ENCODE results near the gene NTRK2. TPM values are rescaled to one million over a fixed set of nuclear protein-coding genes. Genes with fewer than 3 reads are reported as not detected.

NTRK2 gene
- total RNA-seq, 1 donor from 2014 or later = 221 TPM

DNA sequence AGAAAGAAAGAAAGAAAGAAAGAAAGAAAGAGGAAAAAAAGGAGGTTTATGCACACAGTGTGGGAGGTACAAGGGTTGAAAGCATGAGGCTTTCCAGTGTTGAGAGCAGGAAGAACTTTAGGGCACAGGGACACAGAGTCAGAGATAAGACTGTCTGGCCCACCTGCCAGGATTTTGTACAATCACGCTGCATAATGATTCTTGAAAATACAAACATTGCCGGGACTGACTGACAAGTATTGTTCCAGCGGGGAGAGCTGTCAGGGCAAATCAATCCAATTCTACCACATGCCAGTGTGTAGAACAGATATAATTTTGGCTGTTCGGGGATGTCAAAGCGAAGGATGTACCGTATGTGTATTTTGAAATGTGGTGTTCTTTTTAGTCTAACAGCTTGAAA lies 254.7 kb downstream of the NTRK2 start:
- no peak for FAIRE-seq
- DNase-seq (ENCODE audit: low spot score in 2 of 2) = no peak

DNA sequence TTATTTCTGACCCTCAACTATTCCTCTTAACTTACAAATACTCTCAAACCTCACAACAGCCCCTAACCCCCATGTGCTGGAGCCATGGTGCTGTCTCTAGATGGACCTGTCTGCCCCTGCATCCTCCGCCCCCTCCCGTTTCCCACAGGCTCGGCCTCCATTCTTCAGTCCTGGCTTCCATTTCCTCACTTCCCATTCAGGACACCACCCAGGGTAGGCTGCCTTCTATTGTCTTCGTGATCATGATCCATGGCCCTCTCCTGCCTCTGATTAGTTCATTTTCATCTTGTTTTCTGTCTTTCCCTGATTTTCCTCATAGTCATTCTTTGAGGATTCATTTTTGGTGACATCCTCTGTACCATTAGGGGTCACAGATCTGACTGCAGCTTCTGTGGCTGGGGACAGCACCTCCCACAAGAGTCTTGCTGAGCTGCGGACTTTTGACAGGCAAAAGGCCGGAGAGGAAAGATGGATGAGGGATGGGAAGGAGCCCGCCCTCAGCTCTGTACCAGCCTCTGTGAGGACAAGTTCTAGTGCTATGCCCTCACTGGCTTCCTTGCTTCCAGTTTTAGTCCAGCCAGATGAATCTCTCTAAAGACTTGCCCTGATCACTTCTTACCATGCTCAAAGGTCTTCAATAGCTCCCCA lies 255.8 kb downstream of the NTRK2 start:
- DNase-seq (ENCODE audit: low spot score in 2 of 2) (no peak), FAIRE-seq (no peak)

GRCh38 chr9:84926793-84927192 lies 257.3 kb downstream of the NTRK2 start:
- FAIRE-seq = no peak

GRCh38 chr9:84928419-84928818 lies 258.9 kb downstream of the NTRK2 start:
- no peak for DNase-seq (ENCODE audit: low spot score in 2 of 2)
- no peak for FAIRE-seq

More at GRCh38 chr9:84926793-84927192, 257.3 kb downstream of the NTRK2 start:
- no peak for DNase-seq (ENCODE audit: low spot score in 2 of 2)

- FAIRE-seq (no peak), DNase-seq (ENCODE audit: low spot score in 2 of 2) (no peak)
These were observed 259.5 kb downstream of the NTRK2 start for GRCh38 chr9:84929068-84929467.

DNA sequence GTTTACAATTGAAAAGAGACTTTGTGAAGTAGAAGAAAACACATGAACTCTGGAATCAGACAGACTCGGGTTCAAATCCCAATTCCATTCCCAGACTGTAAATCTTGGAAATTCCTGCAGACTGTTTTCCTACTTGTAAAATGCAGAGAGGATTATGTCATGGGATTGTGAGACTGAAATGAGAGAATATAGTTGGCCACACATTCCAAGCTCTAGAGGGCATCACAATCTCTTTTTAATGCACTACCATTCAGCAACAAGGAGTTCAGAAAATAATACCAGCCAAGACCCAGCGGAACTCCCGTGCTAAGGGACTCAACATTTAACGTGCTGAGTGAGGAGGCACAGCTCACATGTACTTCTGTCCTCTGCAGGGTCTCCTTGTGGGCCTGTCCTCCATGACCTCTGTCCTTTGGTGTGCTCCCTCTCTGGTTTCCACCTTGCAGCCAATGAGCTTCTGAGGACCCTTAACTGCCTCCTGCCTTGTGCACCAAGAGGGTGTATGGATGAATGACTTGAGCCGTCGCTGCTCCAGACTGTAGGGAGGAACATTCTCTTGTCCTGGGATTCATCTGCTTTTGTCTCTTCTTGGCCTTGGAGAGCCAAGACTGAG lies 263.5 kb downstream of the NTRK2 start:
- no peak for DNase-seq (ENCODE audit: low spot score in 2 of 2)
- FAIRE-seq = no peak

DNA sequence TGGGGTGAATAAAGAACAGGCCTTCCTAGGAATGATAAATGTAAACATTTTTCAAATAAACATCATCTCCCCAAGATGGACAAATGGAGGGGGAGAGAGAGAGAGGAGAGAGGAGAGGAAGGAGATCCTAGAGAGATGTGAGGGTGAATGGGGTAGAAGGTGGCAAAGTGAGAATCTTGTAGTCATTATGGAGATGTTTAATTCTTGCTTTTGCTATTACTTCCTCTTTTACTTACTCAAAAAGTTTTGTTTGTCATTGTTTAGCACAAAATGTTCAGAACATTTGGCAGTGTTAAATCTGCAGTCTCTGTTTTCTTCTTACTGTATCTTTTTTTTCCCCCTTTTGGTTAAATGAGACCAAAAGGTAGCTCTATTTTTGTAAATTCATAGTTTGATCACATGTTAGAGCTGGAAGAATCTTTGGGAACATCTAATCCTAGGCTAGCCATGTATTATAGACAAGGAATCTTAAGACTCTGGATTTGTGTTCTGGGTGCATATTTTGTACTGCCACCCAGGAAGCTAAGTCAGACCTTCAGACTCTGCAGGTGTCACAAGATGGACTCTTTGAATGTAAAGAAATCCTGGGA lies 266.1 kb downstream of the NTRK2 start:
- DNase-seq (ENCODE audit: low spot score in 2 of 2) (no peak), FAIRE-seq (no peak)

DNA sequence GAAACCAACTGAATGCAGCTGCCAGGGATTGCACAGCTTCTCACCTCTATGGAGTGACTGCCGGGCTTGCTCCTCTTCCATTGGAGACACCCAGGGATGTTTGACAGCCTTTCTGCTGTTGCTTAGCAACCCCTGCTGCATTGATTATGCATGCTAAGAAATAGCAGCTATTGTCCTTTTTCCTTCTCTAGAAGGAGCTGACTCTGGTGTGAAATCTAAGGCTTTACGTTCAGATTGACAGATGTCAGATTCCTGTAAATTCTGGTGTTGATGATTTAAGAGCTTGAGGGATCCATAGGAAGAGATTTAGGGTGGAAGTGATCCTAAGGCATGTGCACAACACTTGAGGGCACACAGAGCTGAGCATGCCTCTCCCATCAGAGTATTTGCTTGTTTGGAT lies 267.7 kb downstream of the NTRK2 start:
- FAIRE-seq (no peak), DNase-seq (ENCODE audit: low spot score in 2 of 2) (no peak)

DNA sequence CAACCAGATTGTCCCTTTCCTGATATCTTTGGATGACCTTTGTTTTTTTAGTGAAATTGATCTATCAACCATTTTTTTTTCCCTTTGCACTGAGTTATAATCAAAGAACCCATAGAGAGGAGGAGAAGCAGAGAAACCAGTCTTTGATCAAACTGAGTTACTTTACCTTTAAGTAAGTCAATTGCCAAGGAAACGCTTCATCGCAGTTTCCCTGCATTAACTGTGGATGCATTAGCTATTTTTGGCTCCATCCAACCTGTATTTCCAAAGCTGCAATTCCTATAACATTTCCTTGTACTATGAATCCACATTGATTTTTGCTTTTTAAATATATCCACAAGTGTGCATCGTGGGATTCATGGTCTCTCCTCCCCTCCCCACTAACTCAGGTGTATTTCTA lies 268.1 kb downstream of the NTRK2 start:
- DNase-seq (ENCODE audit: low spot score in 2 of 2) (no peak), FAIRE-seq (no peak)

DNA sequence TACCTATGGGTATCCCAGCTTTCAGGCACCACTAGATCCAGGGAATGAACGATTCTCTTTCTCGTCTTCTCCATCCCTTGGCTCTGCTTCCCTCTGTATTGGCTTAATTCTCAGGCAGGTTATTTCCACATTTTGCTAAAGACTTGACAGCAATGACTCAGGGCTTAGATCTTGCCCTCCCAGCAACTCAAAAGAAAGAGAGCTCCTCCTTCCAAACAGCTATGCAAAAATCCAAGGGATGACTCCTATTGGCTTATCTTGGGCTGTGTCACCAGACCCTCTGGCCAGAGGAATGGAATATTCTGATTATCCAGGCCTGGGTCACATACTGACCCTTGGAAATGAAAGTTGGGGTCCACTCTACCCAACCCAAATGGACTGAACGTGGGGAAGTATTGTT lies 270.2 kb downstream of the NTRK2 start:
- FAIRE-seq = no peak
- no peak for DNase-seq (ENCODE audit: low spot score in 2 of 2)

DNA sequence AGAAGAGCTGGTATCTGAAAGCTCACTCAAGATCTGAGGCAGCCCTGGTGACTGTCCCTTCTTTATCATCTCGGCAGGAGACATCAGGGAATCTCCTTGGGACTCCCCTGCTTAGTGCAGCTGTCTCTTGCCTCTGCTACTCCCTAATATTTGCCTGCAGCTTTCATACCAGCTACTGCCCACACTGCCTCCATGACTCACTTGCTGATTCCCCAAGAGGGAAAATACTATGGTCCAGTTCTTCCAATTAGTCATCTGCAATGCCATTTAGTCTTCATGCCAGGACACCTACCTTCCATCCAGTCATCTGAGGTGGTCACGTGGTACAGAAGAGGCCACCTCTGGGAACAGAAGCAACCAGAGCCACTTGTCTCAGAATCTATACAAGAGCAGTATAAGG lies 270.8 kb downstream of the NTRK2 start:
- DNase-seq (ENCODE audit: low spot score in 2 of 2) (no peak), FAIRE-seq (no peak)

DNA sequence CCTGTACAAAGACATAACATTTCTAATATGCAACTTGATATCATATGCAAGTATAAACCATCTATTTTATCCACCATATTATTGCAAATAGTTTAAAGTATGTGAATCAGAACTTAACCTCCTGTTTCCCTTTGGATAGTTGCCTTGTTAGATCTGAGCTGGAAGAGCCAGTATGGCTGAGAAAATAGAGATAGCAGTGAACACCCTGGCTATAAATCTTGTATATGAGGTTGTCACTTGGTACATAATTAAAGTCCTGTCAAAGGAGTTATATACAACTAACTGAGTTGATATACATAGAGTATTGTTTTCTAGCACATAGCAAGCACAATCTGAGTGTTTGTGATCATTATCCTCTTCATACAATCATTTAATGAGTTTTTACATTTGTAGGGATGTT lies 272.3 kb downstream of the NTRK2 start:
- FAIRE-seq = no peak

GRCh38 chr9:84943482-84944050 lies 274.0 kb downstream of the NTRK2 start:
- DNase-seq (ENCODE audit: low spot score in 2 of 2) (no peak), FAIRE-seq (no peak)

More for the DNA sequence above, 272.3 kb downstream of the NTRK2 start:
- no peak for DNase-seq (ENCODE audit: low spot score in 2 of 2)

DNA sequence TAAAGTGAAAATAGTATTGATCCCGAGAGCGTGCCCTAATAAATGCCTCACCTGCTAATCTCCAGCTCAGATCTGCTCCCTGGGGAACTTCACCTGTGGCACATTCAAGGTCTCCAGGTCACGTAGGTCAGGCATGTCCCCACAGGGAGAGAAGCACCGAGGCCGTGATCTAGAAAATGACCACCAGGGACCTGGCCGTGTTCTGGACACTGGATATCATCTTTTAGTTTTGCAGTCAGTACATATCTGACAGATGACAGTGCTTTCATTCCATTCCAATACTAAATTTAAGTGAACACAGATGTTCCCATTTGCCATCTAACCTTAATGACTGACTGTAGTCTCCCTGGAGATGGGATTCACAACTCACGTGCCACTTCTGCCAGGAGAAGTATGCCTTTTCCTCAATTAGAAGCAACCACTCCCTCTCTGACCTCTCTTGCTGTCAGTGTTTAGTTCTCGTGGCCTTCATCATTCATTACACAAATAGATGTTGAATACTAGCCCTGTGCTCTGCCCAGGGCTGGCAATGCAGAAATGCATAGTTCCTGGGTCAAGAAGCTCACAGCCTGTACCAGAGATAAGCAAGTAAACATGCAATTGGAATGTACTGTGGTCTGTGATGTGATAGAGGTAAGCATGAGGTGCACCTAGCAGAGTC lies 276.5 kb downstream of the NTRK2 start:
- DNase-seq (ENCODE audit: low spot score in 2 of 2) (no peak), FAIRE-seq (no peak)

- DNase-seq (ENCODE audit: low spot score in 2 of 2) = no peak
These were observed 278.0 kb downstream of the NTRK2 start for GRCh38 chr9:84947412-84947972.

DNA sequence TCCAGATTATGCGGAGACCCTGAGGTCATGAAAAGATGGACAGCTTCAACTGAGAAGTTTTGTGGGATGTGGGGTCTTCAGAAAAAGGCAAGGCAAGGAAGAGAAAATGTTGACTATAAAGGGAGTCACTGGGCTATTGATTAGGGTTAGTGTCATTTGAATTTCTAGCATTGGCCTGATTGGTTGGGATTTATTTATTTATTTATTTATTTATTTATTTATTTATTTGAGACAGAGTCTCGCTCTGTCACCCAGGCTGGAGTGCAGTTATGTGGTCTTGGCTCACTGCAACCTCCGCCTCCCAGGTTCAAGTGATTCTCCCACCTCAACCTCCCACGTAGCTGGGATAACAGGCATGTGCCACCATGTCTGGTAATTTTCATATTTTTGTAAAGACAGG lies 279.7 kb downstream of the NTRK2 start:
- no peak for DNase-seq (ENCODE audit: low spot score in 2 of 2)
- no peak for FAIRE-seq

More at GRCh38 chr9:84947412-84947972, 278.0 kb downstream of the NTRK2 start:
- no peak for FAIRE-seq

GRCh38 chr9:84949971-84950370 lies 280.4 kb downstream of the NTRK2 start:
- DNase-seq (ENCODE audit: low spot score in 2 of 2) (no peak), FAIRE-seq (no peak)

GRCh38 chr9:84950879-84951811 lies 281.6 kb downstream of the NTRK2 start:
- no peak for FAIRE-seq

GRCh38 chr9:84953252-84953773 lies 283.8 kb downstream of the NTRK2 start:
- FAIRE-seq (no peak), DNase-seq (ENCODE audit: low spot score in 2 of 2) (no peak)

More at GRCh38 chr9:84950879-84951811, 281.6 kb downstream of the NTRK2 start:
- DNase-seq (ENCODE audit: low spot score in 2 of 2) = no peak
